CD4-positive, alpha-beta T cell treated with Interleukin-15 for 4 hours (primary cell): Measurements from ENCODE around the gene BMS1.
"Not testable (repeated sequence)": the region's sequence is repeated elsewhere in the genome, so short reads cannot be mapped to it uniquely, and the experiment has no call there.

Source experiments
- DNase-seq: peaks from one replicate; pipeline ENCODE4 v3.0.0-alpha.2; 2020; ENCODE audit warnings: low spot score

Gene BMS1

DNA sequence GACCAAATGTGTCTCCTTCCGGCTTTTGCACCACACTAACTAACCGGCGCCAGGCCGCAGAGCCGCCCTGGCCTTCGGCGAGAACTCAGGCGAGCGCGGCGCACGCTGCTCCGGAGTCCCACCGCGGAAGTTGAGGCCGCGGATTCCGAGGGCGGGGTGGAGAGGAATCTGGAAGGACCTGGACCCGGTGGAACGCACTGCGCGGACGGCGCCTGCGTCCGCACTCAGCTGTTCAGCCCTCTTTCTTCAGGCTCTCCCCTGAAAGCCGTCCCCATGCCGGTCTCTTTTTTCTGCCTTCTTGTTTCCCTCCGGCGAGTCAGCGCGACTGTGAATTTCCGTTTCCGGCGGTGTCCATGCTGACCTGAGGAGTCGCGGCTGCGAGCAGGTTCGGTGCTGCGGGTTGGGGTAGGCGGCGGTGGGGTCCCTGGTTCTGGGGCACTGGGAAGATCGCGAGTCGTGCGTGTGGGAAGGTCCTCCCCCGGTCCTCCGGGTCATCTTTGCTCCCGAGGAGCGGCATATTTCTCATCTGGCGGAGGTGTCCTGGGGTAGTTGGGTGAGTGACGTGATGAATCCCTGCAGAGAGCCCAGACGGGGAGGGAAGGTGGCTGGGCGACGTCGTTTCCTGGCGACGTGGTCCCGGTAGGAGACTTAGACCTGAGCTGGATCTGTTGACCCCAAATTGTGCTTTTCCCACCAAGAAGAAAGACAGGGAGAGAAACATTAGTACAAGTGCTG, at the start of gene BMS1:
BMS1 (plus strand) TSS at position 350 of the 735 bp plus-strand sequence. CDS start 1,600 bp downstream, outside the sequence.
- peak; percentile 90 for DNase-seq

DNA sequence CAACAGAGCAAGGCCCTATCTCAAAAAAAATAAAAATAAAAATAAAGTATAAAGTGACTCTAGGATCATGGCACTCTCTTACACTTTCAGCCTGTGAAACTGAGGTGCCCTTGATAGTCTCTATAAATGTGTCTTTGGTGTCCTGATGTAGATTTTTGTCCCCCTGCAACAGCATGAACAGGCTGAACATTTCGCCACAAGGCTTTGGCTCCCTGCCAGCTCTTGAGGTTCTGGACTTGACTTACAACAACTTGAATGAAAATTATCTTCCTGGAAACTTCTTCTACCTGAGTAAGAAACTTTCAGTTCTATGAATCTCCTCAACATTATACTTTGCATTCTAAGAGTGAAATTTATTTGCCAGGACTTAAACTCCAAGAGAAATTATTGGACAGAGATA, 48.1 kb upstream of the BMS1 start:
- no peak for DNase-seq

DNA sequence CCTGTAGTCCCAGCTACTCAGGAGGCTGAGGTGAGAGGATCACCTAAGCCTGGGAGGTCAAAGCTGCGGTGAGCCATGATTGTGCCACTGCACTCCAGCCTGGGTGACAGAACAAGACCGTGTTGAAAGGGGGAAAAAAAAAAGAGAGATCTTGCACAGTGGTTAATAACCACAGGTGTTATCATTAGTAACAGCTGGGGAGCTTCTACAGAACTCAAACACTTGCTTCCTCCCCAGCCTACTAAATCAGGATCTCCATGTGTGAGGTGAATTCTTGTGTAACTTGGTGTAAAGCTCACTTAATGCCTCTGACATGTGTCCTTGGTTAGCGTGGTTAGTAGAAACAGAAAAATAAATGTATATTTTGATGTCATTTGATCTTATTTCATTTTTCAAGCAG, 43.9 kb upstream of the BMS1 start:
- DNase-seq = no peak

GRCh38 chr10:42741536-42741935, 41.1 kb upstream of the BMS1 start:
- DNase-seq = not testable (repeated sequence)

- no peak for DNase-seq
Measured at GRCh38 chr10:42743697-42744096, 38.9 kb upstream of the BMS1 start.

GRCh38 chr10:42744134-42744701, 38.4 kb upstream of the BMS1 start:
- no peak for DNase-seq

DNA sequence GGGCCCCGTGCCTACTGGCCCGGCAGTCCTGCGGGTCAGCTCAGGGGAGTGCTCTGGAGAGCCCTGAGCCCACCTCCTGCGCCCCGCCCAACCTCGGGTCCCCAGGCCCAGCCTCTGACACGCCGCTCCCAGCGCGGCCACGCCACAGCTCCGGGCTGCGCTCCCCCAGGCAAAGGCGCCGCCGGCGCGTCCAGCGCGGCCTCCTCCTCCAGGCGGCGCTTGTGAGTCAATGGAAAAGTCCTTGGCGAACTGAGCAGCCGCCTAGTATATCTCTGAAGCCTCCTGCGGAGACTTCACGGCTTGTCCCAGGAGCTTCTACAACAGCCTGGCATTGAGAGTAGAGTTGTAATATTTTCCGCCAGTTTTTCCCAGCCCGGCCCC, 29.5 kb upstream of the BMS1 start:
- peak; percentile 54 for DNase-seq

DNA sequence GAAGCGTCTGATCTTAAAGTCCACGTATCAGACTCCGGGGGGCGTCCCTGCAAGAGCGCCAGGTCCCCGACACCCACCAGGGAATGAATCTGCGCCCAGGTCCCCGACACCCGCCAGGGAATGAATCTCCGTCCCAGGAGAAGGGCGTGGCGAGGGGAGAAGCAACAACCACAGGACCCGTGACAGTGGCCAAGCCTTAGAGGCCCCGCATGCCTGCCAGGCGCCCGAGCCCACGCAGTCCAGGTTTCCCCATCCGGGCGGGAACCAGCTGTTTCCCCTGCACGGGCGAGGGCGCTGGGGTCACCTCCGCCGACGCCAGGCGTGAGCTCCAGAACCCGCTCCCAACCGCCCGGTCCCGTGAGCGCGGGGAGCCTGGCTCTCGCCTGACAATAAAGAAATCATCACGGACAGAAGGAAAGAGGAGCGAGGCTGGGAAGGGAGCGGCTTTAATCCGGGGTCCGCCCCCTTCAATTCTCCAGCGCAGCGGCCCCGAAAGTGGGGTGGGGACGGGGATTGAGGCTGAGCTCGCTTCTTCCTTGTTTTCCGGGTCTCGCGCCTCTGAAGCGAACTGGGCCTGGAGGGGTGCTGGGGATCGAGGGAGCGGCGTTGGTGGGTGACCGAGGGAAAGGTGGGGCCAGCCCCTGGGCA, 29.0 kb upstream of the BMS1 start:
- no peak for DNase-seq

- DNase-seq = peak; percentile 14
Measured at GRCh38 chr10:42754155-42755027, 28.2 kb upstream of the BMS1 start.

GRCh38 chr10:42755028-42755451, 27.6 kb upstream of the BMS1 start:
- DNase-seq = no peak

- DNase-seq = no peak
Measured at GRCh38 chr10:42755556-42756093, 27.0 kb upstream of the BMS1 start.

DNA sequence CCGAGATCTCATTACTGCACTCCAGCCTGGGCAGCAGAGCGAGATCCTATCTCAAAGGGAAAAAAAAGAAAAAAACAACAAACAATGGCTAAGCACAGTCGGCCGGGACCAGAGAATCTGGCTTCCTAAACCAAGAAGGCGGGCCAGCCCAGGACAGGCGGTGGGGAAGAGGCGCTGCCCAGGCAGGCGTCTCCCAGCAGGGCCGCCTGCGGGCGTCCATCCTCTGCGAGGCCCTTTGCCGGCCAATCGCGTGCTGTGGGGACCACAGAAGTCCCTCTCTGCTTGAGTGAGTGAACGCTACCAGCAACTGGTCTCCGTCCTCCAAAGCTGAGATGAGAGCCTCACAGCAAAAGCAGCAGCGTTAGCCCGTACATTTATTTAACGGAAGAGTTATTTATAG, 14.7 kb upstream of the BMS1 start:
- no peak for DNase-seq

GRCh38 chr10:42768581-42769152, 13.9 kb upstream of the BMS1 start:
- DNase-seq = no peak

GRCh38 chr10:42769173-42769572, 13.4 kb upstream of the BMS1 start:
- DNase-seq = no peak

DNA sequence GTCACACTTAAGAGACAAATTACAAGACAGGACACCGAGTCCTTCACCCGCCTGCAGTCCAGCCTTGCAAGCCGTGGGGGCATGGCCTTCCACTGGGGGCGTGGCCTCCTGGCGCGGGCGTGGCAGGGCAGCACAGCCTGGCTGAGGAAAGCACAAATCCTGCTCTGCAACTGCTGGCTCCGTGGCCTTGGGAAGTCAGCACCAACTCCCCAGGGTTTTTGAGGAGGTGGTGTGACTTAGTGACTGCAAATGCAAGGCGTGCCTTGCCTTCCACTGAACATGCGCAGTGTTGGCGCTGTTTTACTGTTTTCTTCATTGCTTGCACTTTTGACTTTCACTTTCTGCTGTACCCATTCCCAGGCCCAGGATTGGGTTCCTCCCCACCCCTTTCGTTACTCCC, 12.9 kb upstream of the BMS1 start:
- no peak for DNase-seq

- DNase-seq = no peak
Measured at GRCh38 chr10:42776681-42777080, 5.9 kb upstream of the BMS1 start.

- DNase-seq = no peak
Measured at GRCh38 chr10:42780456-42780855, 2.1 kb upstream of the BMS1 start.

DNA sequence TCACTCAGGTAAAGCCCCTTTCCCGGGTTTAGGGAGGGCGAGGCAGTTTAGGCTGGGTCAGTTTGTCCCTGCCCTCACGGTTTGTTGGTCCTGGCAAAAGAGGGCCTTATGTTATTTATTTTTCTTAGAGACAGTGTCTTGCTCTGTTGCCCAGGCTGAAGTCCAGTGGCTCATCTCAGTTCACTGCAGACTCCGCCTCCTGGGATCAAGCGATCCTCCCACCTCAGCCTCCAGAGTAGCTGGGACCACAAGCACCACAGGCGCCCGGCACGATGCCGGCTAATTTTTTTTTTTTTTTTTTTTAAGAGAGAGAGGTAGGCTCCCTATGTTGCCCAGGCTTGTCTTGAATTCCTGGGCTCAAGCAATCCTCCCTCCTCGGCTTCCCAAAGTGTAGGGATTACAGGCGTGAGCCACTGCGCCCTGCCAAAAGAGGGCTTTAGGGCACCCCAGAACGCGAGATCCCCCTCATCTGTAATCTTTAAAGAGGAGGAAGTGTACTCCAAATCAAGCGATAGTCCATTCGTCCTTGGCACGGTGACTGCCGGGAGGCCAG, 626 bp upstream of the BMS1 start:
- DNase-seq = no peak

DNA sequence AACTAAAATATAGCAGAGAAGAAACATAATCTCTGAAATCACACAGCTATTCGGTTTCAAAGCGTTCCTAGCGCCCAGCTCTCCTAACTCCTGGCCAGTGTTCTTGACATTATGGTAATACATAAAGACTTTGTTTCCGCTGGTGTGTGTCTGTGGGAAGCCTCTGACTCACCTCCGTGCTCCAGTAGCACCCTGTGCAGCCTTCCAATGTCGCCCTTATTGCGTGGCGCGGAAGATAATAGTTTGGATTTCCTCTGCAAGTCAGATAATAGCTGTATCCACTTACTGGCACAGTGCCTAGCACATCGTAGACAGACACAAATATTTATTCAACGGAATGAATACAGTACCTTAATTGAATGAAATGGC, 570 bp downstream of the BMS1 start:
- peak; percentile 31 for DNase-seq

DNA sequence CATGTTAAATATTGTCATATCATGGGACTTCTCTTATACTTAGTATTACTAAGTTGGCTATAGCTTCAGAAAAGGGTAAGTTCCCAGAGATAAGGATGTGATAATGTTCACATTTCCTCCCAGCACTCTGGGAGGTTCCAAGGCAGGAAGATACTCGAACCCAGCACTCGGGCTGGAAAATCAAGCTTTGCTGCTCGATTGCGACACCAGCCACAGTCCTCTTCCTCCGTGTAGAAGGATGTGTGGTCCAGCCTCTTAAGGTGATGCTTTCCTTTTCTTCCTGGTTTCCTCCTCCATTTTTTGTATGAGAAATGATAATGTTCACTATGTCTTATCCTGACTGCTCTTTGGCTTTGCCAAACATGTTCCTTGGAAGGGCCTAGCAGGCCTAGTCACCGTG, 3.2 kb downstream of the BMS1 start:
- DNase-seq = no peak

DNA sequence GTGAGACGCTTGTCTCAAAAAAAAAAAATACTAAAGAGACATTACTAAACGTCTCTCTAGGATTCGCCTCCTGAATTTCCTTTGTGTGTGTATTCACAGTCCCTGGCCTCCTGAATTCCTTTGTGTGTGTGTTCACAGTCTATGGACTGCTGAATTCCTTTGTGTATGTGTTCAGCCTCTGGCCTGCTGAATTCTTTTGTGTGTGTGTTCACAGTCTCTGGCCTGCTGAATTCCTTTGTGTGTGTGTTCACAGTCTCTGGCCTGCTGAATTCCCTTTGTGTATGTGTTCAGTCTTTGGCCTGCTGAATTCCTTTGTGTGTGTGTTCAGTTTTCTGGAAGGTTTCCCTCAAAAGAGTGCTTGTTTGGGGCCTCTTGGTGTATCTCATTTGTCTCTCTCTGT, 8.2 kb downstream of the BMS1 start:
- no peak for DNase-seq

- no peak for DNase-seq
Measured at GRCh38 chr10:42795701-42796100, 13.1 kb downstream of the BMS1 start.
